H1 (cell line): ENCODE measurements around the gene GGCX. TPM values are rescaled to one million over a fixed set of nuclear protein-coding genes. Genes with fewer than 3 reads are reported as not detected.
A peak's percentile ranks its signal among the peaks of the same experiment; 100 is the strongest.
"Not testable (repeated sequence)": the region's sequence is repeated elsewhere in the genome, so short reads cannot be mapped to it uniquely, and the experiment has no call there.

Experiments
- CTCF ChIA-PET: fragments of 300-600 bp; sonication (Branson Sonifier 250); formaldehyde crosslinking; loops from one replicate; lab custom pipeline; 2021; ENCODE audit not compliant: partially characterized antibody; lab: Charles Lee
- POLR2A ChIA-PET: fragments of 300-600 bp; sonication (Branson Sonifier 250); formaldehyde crosslinking; loops from one replicate; lab custom pipeline; 2021; ENCODE audit warnings: inconsistent platforms; ENCODE audit not compliant: partially characterized antibody; lab: Charles Lee
- DNase-seq, 2 experiments: peaks; one replicate each; pipeline versions ENCODE4 v3.0.0 to v3.0.0-alpha.2; 2010 to 2022; ENCODE audit warnings: low spot score in 2 of 2, low read depth in 1 of 2, mixed read lengths in 1 of 2
- FAIRE-seq: peaks from 2 replicates; lab custom pipeline; 2011; peaks lifted over from hg19 to GRCh38; lab: Jason Lieb, UNC
- H2AFZ ChIP-seq: 2 replicates; pipeline ENCODE4 v1.8.1; 2012; ENCODE audit warnings: low read length, inconsistent platforms
- H2AK5ac ChIP-seq: 2 replicates; pipeline ENCODE4 v1.6.1; 2013; ENCODE audit warnings: low read depth, low read length
- H2BK120ac ChIP-seq: replicated peaks from 2 replicates; pipeline ENCODE3; 2013; ENCODE audit warnings: low read depth, low read length, inconsistent platforms
- H2BK12ac ChIP-seq: 2 replicates; pipeline ENCODE4 v1.6.1; 2013; ENCODE audit warnings: low read depth, low read length
- H2BK15ac ChIP-seq: 2 replicates; pipeline ENCODE4 v1.6.1; 2013; ENCODE audit warnings: low read length
- H2BK20ac ChIP-seq: 2 replicates; pipeline ENCODE4 v1.6.1; 2013; ENCODE audit warnings: low read length
- H2BK5ac ChIP-seq: 2 replicates; pipeline ENCODE4 v1.6.1; 2013; ENCODE audit warnings: low read depth, low read length
- H3K14ac ChIP-seq: 2 replicates; pipeline ENCODE4 v1.6.1; 2013; ENCODE audit warnings: inconsistent platforms; ENCODE audit not compliant: insufficient read length
- H3K18ac ChIP-seq: 2 replicates; pipeline ENCODE4 v1.6.1; 2013; ENCODE audit warnings: low read length; ENCODE audit errors: extremely low read depth
- H3K23ac ChIP-seq: 2 replicates; pipeline ENCODE4 v1.6.1; 2013; ENCODE audit warnings: inconsistent platforms; ENCODE audit not compliant: insufficient read length
- H3K23me2 ChIP-seq: 2 replicates; pipeline ENCODE4 v1.6.1; 2013; ENCODE audit warnings: low read depth, low read length
- H3K27ac ChIP-seq: 2 replicates; pipeline ENCODE4 v1.6.1; 2011; ENCODE audit warnings: low read depth, low read length, inconsistent platforms
- H3K27me3 ChIP-seq, 4 experiments: replicated peaks in 1 of 4; 1 replicate in 1 of 4; 2 replicates in 3 of 4; pipeline versions ENCODE4 v1.6.1 to v1.8.1; 2011 to 2013; ENCODE audit warnings: low read length in 3 of 4, mild to moderate bottlenecking in 3 of 4, inconsistent platforms in 2 of 4, mixed read lengths in 2 of 4, moderate library complexity in 1 of 4; ENCODE audit not compliant: control insufficient read depth in 3 of 4, insufficient read depth in 3 of 4; ENCODE audit errors: extremely low read depth in 1 of 4
- H3K36me3 ChIP-seq, 4 experiments: 2 replicates each; pipeline versions ENCODE4 v1.6.1 to v1.8.1; 2011 to 2013; ENCODE audit warnings: mild to moderate bottlenecking in 4 of 4, low read length in 3 of 4, moderate library complexity in 2 of 4, control low read depth in 1 of 4, inconsistent platforms in 1 of 4; ENCODE audit not compliant: insufficient read depth in 4 of 4, control insufficient read depth in 2 of 4
- H3K4ac ChIP-seq: replicated peaks from 2 replicates; pipeline ENCODE3; 2013; ENCODE audit warnings: low read length, low read depth, mixed read lengths, inconsistent platforms; ENCODE audit not compliant: insufficient read length
- H3K4me1 ChIP-seq, 4 experiments: replicated peaks in 1 of 4; 1 replicate in 1 of 4; 2 replicates in 3 of 4; pipeline versions ENCODE4 v1.6.1 to v1.8.1; 2011 to 2013; ENCODE audit warnings: low read length in 3 of 4, inconsistent platforms in 2 of 4, mixed read lengths in 1 of 4; ENCODE audit not compliant: insufficient read depth in 4 of 4, control insufficient read depth in 3 of 4
- H3K4me2 ChIP-seq, 2 experiments: 2 replicates each; pipeline versions ENCODE4 v1.6.1 to v1.8.1; 2011 to 2013; ENCODE audit warnings: low read depth in 2 of 2, low read length in 2 of 2, control low read depth in 1 of 2, inconsistent platforms in 1 of 2, mild to moderate bottlenecking in 1 of 2; ENCODE audit not compliant: insufficient read depth in 1 of 2
- H3K4me3 ChIP-seq, 4 experiments: fragments of 200-600, 300-600 bp in 1 of 4; sonication (generic), shearing (Covaris generic), sonication (Bioruptor Twin) in 1 of 4; 2 replicates each; pipeline versions ENCODE4 v1.5.1 to v1.8.1; 2011 to 2016; ENCODE audit warnings: low read length in 4 of 4, low read depth in 3 of 4, control low read depth in 2 of 4, inconsistent platforms in 2 of 4, mild to moderate bottlenecking in 2 of 4, mixed read lengths in 1 of 4, moderate library complexity in 1 of 4; ENCODE audit not compliant: insufficient read depth in 2 of 4; ENCODE audit errors: extremely low read depth in 1 of 4
- H3K56ac ChIP-seq: replicated peaks from 2 replicates; pipeline ENCODE3; 2013; ENCODE audit warnings: low read depth, mild to moderate bottlenecking, mixed read lengths, low read length, inconsistent platforms; ENCODE audit not compliant: insufficient read length
- H3K79me1 ChIP-seq: 2 replicates; pipeline ENCODE4 v1.6.1; 2013; ENCODE audit warnings: low read depth, low read length, control low read depth
- H3K79me2 ChIP-seq, 2 experiments: 2 replicates each; pipeline versions ENCODE4 v1.6.1 to v1.8.1; 2012 to 2013; ENCODE audit warnings: low read length in 2 of 2, mild to moderate bottlenecking in 2 of 2, inconsistent platforms in 1 of 2; ENCODE audit not compliant: insufficient read depth in 2 of 2, control insufficient read depth in 1 of 2
- H3K9ac ChIP-seq, 4 experiments: replicated peaks in 1 of 4; 1 replicate in 1 of 4; 2 replicates in 3 of 4; pipeline versions ENCODE4 v1.6.1 to v1.8.1; 2011 to 2013; ENCODE audit warnings: low read depth in 3 of 4, low read length in 3 of 4, control low read depth in 2 of 4, mild to moderate bottlenecking in 2 of 4, moderate library complexity in 2 of 4, inconsistent platforms in 1 of 4; ENCODE audit errors: extremely low read depth in 1 of 4
- H3K9me3 ChIP-seq, 2 experiments: 2 replicates each; pipeline versions ENCODE4 v1.6.1 to v1.8.1; 2012 to 2013; ENCODE audit warnings: mild to moderate bottlenecking in 2 of 2, moderate library complexity in 2 of 2, control low read depth in 1 of 2, inconsistent platforms in 1 of 2, low read depth in 1 of 2, low read length in 1 of 2, mixed read lengths in 1 of 2; ENCODE audit not compliant: insufficient read depth in 2 of 2
- H4K20me1 ChIP-seq, 2 experiments: replicated peaks in 1 of 2; 2 replicates each; pipeline versions ENCODE3 to v1.8.1; 2011 to 2013; ENCODE audit warnings: inconsistent platforms in 2 of 2, low read length in 2 of 2, mild to moderate bottlenecking in 1 of 2; ENCODE audit not compliant: insufficient read depth in 2 of 2, control insufficient read depth in 1 of 2
- H4K5ac ChIP-seq: 2 replicates; pipeline ENCODE4 v1.6.1; 2013; ENCODE audit warnings: low read length, low read depth, mixed read lengths, inconsistent platforms; ENCODE audit not compliant: insufficient read length
- H4K8ac ChIP-seq: 2 replicates; pipeline ENCODE4 v1.8.0; 2013; ENCODE audit warnings: mild to moderate bottlenecking, moderate library complexity, low read length, inconsistent platforms; ENCODE audit not compliant: insufficient read depth; ENCODE audit errors: extremely low read depth
- H4K91ac ChIP-seq: replicated peaks from 2 replicates; pipeline ENCODE3; 2013; ENCODE audit warnings: low read length, mixed read lengths, inconsistent platforms; ENCODE audit not compliant: insufficient read length
- ATF3 ChIP-seq: IDR thresholded peaks from 2 replicates; pipeline ENCODE4 v1.6.1; 2011; ENCODE audit warnings: low read depth, mild to moderate bottlenecking, low read length; ENCODE audit not compliant: insufficient read depth
- WGBS, 2 experiments: shearing (Covaris generic) in 1 of 2; methylation state at CpG; one replicate each; pipeline versions ENCODE4 v1.1.6 to v1.1.7; 2013 to 2015; ENCODE audit warnings: low lambda C conversion rate in 2 of 2, mixed read lengths in 2 of 2, inconsistent platforms in 1 of 2, low coverage in 1 of 2, missing lambda C conversion rate in 1 of 2; ENCODE audit not compliant: insufficient replicate concordance in 2 of 2, insufficient coverage in 1 of 2, insufficient read length in 1 of 2; ENCODE audit errors: extremely low coverage in 1 of 2, missing lambda C conversion rate in 1 of 2; 5-methylcytosine and 5-hydroxymethylcytosine counted together
- polyA plus RNA-seq, 7 experiments: library from polyadenylated mRNA; depleted of rRNA in 3 of 7; stranded (reverse) in 5 of 7; unstranded in 2 of 7; fragments of >200 nt in 5 of 7; fragments of 200-250 nt in 2 of 7; gene quantifications; 1 replicate in 5 of 7; 2 replicates in 1 of 7; 4 replicates in 1 of 7; pipeline versions ENCODE4 v1.2.1 to v1.2.3, GENCODE V29; 2011 to 2013; ENCODE audit warnings: missing spikeins in 2 of 7, mixed read lengths in 2 of 7
- total RNA-seq: library from RNA; stranded (reverse); fragmentation: NEBNext Ultra II Directional; extraction: Animal tissue kit (Norgen Biotek cat#: 25700); gene quantifications from 2 replicates; pipeline ENCODE4 v1.2.1, GENCODE V29; 2021

Gene GGCX
- total and polyA plus RNA-seq, 2 of the 8 experiments (the other 6 are each of a cell fraction or from before 2014, with no cell fraction given): 29.4 to 33.8 TPM

DNA sequence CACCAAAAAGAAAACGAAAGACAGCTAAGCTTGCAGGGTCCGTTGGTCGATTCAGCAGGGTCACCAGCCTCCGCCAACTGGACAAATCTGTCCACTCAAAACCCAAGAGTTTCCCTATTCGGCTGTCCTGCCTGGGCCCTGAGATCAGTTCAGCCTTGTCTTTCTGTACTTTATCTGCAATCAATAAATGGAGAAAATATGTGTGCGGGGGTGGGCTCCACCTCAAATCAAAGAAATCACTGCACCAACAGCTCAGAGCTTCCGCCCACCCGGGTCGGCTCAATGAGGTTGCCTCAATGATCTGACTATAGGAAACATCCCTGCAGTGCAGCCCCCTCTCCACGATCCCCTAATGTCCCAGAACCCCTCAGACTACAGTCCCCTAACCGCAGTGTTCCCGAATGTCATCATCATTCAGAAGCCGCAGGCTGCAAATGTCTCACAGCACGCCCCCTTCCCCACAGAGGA lies 447 bp downstream of the GGCX start (continued):
- TF ChIP-seq ATF3: no peak
- TF ChIP-seq, all 59 proteins: peak for 0

- H3K27me3 ChIP-seq, H3K56ac ChIP-seq, H3K14ac ChIP-seq, H2AK5ac ChIP-seq, H4K20me1 ChIP-seq, H2BK12ac ChIP-seq, H2AFZ ChIP-seq, H2BK120ac ChIP-seq, H3K9me3 ChIP-seq, H3K23me2 ChIP-seq, H4K91ac ChIP-seq, H3K27ac ChIP-seq, H2BK5ac ChIP-seq, FAIRE-seq, H4K8ac ChIP-seq, H2BK15ac ChIP-seq, DNase-seq, H3K4ac ChIP-seq, H3K23ac ChIP-seq, H3K4me1 ChIP-seq, H3K18ac ChIP-seq, H4K5ac ChIP-seq, H2BK20ac ChIP-seq, H3K79me1 ChIP-seq: not testable (repeated sequence)
- peaks cover 0 to 18% of the 10 kb centered on the region in 2 experiments; a peak in 2 of 4 replicates for H3K79me2 ChIP-seq
- H3K4me3 ChIP-seq: peak overlapping the region; percentile 68 to 90 (median 88); a peak in 6 of 8 replicates
- peak overlapping the region; percentile 84 to 96 for H3K4me2 ChIP-seq
- H3K9ac ChIP-seq: peak overlapping the region in 1 of 4 experiments; percentile 79; a peak in 1 of 7 replicates
- WGBS, 2 experiments: 90% methylated on average over 12 of the region's 12 CpGs; no CpG with 5 or more reads in 1 of the 2 experiments
- ChIA-PET POLR2A (interaction anchor here (0.6 to 38.6 kb wide), 15 partner anchors 10 to 1144 kb away, joined by 3 to 1889 read pairs (median 5); partner anchors contain the start of genes C2orf68, CAPG, MAT2A and RNF181), CTCF (interaction anchor here (0.8 to 3.6 kb wide), 6 partner anchors 9 to 169 kb away, joined by 3 to 20 read pairs (median 4); no protein-coding TSS in a partner anchor)
- peaks cover 3 to 15% (median 8%) of the 10 kb centered on the region in 4 experiments; a peak in 7 of 8 replicates for H3K36me3 ChIP-seq
Observed at GRCh38 chr2:85560403-85560726, 928 bp downstream of the GGCX start.
